ENCODE results near the gene CACNA1I.

DNA sequence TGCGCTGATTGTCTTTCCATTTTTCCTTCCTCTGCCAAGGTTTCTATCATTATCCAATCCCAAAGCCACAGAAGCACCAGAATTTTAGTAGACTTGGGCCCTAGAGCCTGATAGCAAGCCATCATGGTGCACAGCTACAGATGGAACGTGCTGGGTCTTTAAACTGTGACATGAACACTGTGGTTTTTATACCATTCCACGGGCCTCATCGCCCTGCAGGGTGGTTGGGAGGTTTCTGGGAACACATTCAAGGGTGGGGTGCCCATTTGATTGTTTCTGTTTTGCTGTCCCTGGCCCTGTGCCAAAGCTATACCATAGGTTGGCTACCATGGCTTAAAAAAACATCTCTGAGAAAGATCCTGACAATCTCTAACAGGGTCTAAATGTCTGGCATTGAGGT is 151.9 kb downstream of the CACNA1I start:
- TF ChIP-seq, protein P1, sequence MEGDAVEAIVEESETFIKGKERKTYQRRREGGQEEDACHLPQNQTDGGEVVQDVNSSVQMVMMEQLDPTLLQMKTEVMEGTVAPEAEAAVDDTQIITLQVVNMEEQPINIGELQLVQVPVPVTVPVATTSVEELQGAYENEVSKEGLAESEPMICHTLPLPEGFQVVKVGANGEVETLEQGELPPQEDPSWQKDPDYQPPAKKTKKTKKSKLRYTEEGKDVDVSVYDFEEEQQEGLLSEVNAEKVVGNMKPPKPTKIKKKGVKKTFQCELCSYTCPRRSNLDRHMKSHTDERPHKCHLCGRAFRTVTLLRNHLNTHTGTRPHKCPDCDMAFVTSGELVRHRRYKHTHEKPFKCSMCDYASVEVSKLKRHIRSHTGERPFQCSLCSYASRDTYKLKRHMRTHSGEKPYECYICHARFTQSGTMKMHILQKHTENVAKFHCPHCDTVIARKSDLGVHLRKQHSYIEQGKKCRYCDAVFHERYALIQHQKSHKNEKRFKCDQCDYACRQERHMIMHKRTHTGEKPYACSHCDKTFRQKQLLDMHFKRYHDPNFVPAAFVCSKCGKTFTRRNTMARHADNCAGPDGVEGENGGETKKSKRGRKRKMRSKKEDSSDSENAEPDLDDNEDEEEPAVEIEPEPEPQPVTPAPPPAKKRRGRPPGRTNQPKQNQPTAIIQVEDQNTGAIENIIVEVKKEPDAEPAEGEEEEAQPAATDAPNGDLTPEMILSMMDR (IDR thresholded peaks at IDR 0.05): no peak
- no peak for TF ChIP-seq POLR2A (IDR thresholded peaks at IDR 0.05)
